Liver (tissue), 9 donors: ENCODE data around the gene IGF2BP1. TPM values are rescaled to one million over a fixed set of nuclear protein-coding genes. Genes with fewer than 3 reads are reported as not detected.

Experiments
- DNase-seq: peaks from one replicate; pipeline ENCODE4 v3.0.0-alpha.2; 2017; ENCODE audit warnings: low spot score
- H3K27ac ChIP-seq, 2 donors: one replicate each; pipeline ENCODE4 v1.7.0; 2013; ENCODE audit warnings: inconsistent platforms in 2 of 2, low read length in 2 of 2, control low read depth in 1 of 2, low read depth in 1 of 2, mild to moderate bottlenecking in 1 of 2
- H3K27me3 ChIP-seq, 4 donors: one replicate each; pipeline versions ENCODE4 v1.6.1 to v1.7.0; 2013; ENCODE audit warnings: low read length in 3 of 4, inconsistent platforms in 1 of 4, mild to moderate bottlenecking in 1 of 4, moderate library complexity in 1 of 4; ENCODE audit not compliant: control insufficient read depth in 4 of 4, insufficient read depth in 4 of 4
- H3K36me3 ChIP-seq, 4 donors: one replicate each; pipeline versions ENCODE4 v1.6.1 to v1.7.0; 2013; ENCODE audit warnings: low read length in 3 of 4, mild to moderate bottlenecking in 3 of 4, low read depth in 1 of 4, moderate library complexity in 1 of 4; ENCODE audit not compliant: control insufficient read depth in 4 of 4, insufficient read depth in 3 of 4
- H3K4me1 ChIP-seq, 4 donors: one replicate each; pipeline versions ENCODE4 v1.6.1 to v1.7.0; 2013; ENCODE audit warnings: low read length in 3 of 4, mild to moderate bottlenecking in 3 of 4, moderate library complexity in 1 of 4; ENCODE audit not compliant: control insufficient read depth in 4 of 4, insufficient read depth in 4 of 4
- H3K4me3 ChIP-seq, 3 donors: one replicate each; pipeline versions ENCODE4 v1.6.1 to v1.7.0; 2013; ENCODE audit warnings: low read length in 3 of 3, control low read depth in 1 of 3, low read depth in 1 of 3, mild to moderate bottlenecking in 1 of 3
- H3K9ac ChIP-seq, 2 donors: one replicate each; pipeline ENCODE4 v1.7.0; 2013; ENCODE audit warnings: low read length in 2 of 2, mild to moderate bottlenecking in 2 of 2, moderate library complexity in 2 of 2, control low read depth in 1 of 2, low read depth in 1 of 2
- H3K9me3 ChIP-seq, 4 donors: one replicate each; pipeline versions ENCODE4 v1.6.1 to v1.7.0; 2013; ENCODE audit warnings: low read length in 3 of 4; ENCODE audit not compliant: control insufficient read depth in 4 of 4
- ATF3 ChIP-seq: IDR thresholded peaks from 2 replicates; pipeline ENCODE4 v1.6.1; 2016; ENCODE audit warnings: antibody characterized with exemption
- EGR1 ChIP-seq, 2 donors: IDR thresholded peaks; 2 replicates each; pipeline ENCODE4 v1.6.1; 2016 to 2018; ENCODE audit warnings: antibody characterized with exemption in 2 of 2, low read depth in 2 of 2
- FOXA1 ChIP-seq: IDR thresholded peaks from 2 replicates; pipeline ENCODE4 v1.6.1; 2016; ENCODE audit warnings: antibody characterized with exemption
- FOXA2 ChIP-seq: IDR thresholded peaks from 2 replicates; pipeline ENCODE4 v1.6.1; 2016; ENCODE audit warnings: antibody characterized with exemption
- GABPA ChIP-seq, 2 donors: IDR thresholded peaks in 1 of 2; conservative IDR thresholded peaks in 1 of 2; 2 replicates each; pipeline ENCODE4 v1.6.1; 2016; ENCODE audit warnings: antibody characterized with exemption in 2 of 2, mild to moderate bottlenecking in 1 of 2, moderate library complexity in 1 of 2
- HNF4A ChIP-seq, 2 donors: conservative IDR thresholded peaks; 2 replicates each; pipeline ENCODE4 v1.6.1; 2016; ENCODE audit warnings: antibody characterized with exemption in 2 of 2, mild to moderate bottlenecking in 2 of 2
- JUND ChIP-seq, 2 donors: IDR thresholded peaks; 2 replicates each; pipeline ENCODE4 v1.6.1; 2016; ENCODE audit warnings: antibody characterized with exemption in 2 of 2
- MAX ChIP-seq: IDR thresholded peaks from 2 replicates; pipeline ENCODE4 v1.6.1; 2016; ENCODE audit warnings: antibody characterized with exemption
- NR2F2 ChIP-seq: IDR thresholded peaks from 2 replicates; pipeline ENCODE4 v1.6.1; 2016; ENCODE audit warnings: antibody characterized with exemption
- RAD21 ChIP-seq, 2 donors: IDR thresholded peaks; 2 replicates each; pipeline ENCODE4 v1.6.1; 2016; ENCODE audit warnings: antibody characterized with exemption in 2 of 2, mild to moderate bottlenecking in 2 of 2
- REST ChIP-seq: IDR thresholded peaks from 2 replicates; pipeline ENCODE4 v1.6.1; 2016; ENCODE audit warnings: antibody characterized with exemption, mild to moderate bottlenecking
- SP1 ChIP-seq: IDR thresholded peaks from 2 replicates; pipeline ENCODE4 v1.6.1; 2018; ENCODE audit warnings: antibody characterized with exemption, mild to moderate bottlenecking
- TAF1 ChIP-seq: conservative IDR thresholded peaks from 2 replicates; pipeline ENCODE4 v1.6.1; 2016; ENCODE audit warnings: antibody characterized with exemption, mild to moderate bottlenecking
- YY1 ChIP-seq: IDR thresholded peaks from 2 replicates; pipeline ENCODE4 v1.6.1; 2016; ENCODE audit warnings: antibody characterized with exemption, mild to moderate bottlenecking
- ZBTB33 ChIP-seq: IDR thresholded peaks from 2 replicates; pipeline ENCODE4 v1.6.1; 2016; ENCODE audit warnings: antibody characterized with exemption
- WGBS: extraction: QIAGEN DNeasy Blood & Tissue Kit; methylation state at CpG from one replicate; pipeline ENCODE4 v1.1.7; 2013; 5-methylcytosine and 5-hydroxymethylcytosine counted together
- polyA plus RNA-seq, 2 donors: library from polyadenylated mRNA; stranded (reverse) in 1 of 2; unstranded in 1 of 2; fragments of 200-250 nt in 1 of 2; fragments of >200 nt in 1 of 2; fragmentation: Nextera tagmentation in 1 of 2; extraction: Ambion mirVana in 1 of 2; gene quantifications; one replicate each; pipeline versions ENCODE4 v1.2.1 to v1.2.3, GENCODE V29; 2013 to 2015
- total RNA-seq, 2 donors: library from RNA; depleted of rRNA; stranded (reverse); fragments of >200 nt; gene quantifications; one replicate each; pipeline ENCODE4 v1.2.3, GENCODE V29; 2014
- TF ChIP-seq, protein P1 (sequence below): fragments of 150-350 bp; IDR thresholded peaks from 2 replicates; pipeline ENCODE4 v1.5.1; 2017; ENCODE audit warnings: improper control_type of control experiment, low read depth, low read length; ENCODE audit not compliant: missing input control
- donor health status: healthy.
- donor health status: healthy.
- donor health status: healthy.
- donor health status: healthy.
- donor health status: healthy.

The IGF2BP1 gene
- total and polyA plus RNA-seq, 4 donors = 22.6 TPM; not detected in 3

GRCh38 chr17:49078248-49078647 lies 81.1 kb downstream of the IGF2BP1 start:
- Histone ChIP-seq H3K9ac (no peak overlapping the region), H3K27ac (no peak overlapping the region), H3K27me3 (no peaks in the 10 kb centered on the region), H3K9me3 (no peaks in the 10 kb centered on the region), H3K4me3 (no peak overlapping the region), H3K4me1 (peaks cover 0 to 6% (median 0%) of the 10 kb centered on the region in 4 donors), H3K36me3 (no peaks in the 10 kb centered on the region)
- 78% methylated on average over 7 of the region's 7 CpGs for WGBS
- no peak for DNase-seq
- no peak for TF ChIP-seq SP1
- TF ChIP-seq HNF4A (conservative IDR thresholded peaks at IDR 0.05) = no peak
- no peak for TF ChIP-seq TAF1
- no peak for TF ChIP-seq ATF3
- no peak for TF ChIP-seq FOXA1
- TF ChIP-seq RAD21 (IDR thresholded peaks at IDR 0.05) = no peak
- TF ChIP-seq FOXA2 = no peak
- no peak for TF ChIP-seq YY1
- TF ChIP-seq NR2F2 = no peak
- TF ChIP-seq ZBTB33 = no peak
- no peak for TF ChIP-seq MAX
- TF ChIP-seq, protein P1, sequence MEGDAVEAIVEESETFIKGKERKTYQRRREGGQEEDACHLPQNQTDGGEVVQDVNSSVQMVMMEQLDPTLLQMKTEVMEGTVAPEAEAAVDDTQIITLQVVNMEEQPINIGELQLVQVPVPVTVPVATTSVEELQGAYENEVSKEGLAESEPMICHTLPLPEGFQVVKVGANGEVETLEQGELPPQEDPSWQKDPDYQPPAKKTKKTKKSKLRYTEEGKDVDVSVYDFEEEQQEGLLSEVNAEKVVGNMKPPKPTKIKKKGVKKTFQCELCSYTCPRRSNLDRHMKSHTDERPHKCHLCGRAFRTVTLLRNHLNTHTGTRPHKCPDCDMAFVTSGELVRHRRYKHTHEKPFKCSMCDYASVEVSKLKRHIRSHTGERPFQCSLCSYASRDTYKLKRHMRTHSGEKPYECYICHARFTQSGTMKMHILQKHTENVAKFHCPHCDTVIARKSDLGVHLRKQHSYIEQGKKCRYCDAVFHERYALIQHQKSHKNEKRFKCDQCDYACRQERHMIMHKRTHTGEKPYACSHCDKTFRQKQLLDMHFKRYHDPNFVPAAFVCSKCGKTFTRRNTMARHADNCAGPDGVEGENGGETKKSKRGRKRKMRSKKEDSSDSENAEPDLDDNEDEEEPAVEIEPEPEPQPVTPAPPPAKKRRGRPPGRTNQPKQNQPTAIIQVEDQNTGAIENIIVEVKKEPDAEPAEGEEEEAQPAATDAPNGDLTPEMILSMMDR = no peak
- TF ChIP-seq JUND (IDR thresholded peaks at IDR 0.05) = no peak
- TF ChIP-seq REST = no peak

- 78% methylated on average over 10 of the region's 10 CpGs for whole genome bisulfite sequencing
- no peak for DNase-seq
- no peak overlapping the region for H3K9ac ChIP-seq
- TF ChIP-seq REST (no peak), FOXA2 (no peak), NR2F2 (no peak), EGR1 (IDR thresholded peaks at IDR 0.05; ENCODE audit: low read depth in 2 of 2) (no peak), HNF4A (conservative IDR thresholded peaks at IDR 0.05) (peak; percentile 36 to 63), GABPA (IDR thresholded peaks at IDR 0.05 in 1 of 2, conservative IDR thresholded peaks at IDR 0.05 in 1 of 2) (no peak), ATF3 (no peak), TAF1 (no peak), SP1 (peak; percentile 81), YY1 (no peak)
Measured at GRCh38 chr17:49079840-49080663, 82.9 kb downstream of the IGF2BP1 start.

More at GRCh38 chr17:49079840-49080663, 82.9 kb downstream of the IGF2BP1 start:
- no peak overlapping the region for H3K4me3 ChIP-seq
- no peaks in the 10 kb centered on the region for H3K36me3 ChIP-seq
- H3K27me3 ChIP-seq = no peaks in the 10 kb centered on the region
- H3K9me3 ChIP-seq = no peaks in the 10 kb centered on the region
- peaks cover 0 to 6% (median 0%) of the 10 kb centered on the region in 4 donors for H3K4me1 ChIP-seq
- H3K27ac ChIP-seq = no peak overlapping the region
